ENCODE measurements around the gene SLC17A7. TPM values are rescaled to one million over a fixed set of nuclear protein-coding genes. Genes with fewer than 3 reads are reported as not detected.

The SLC17A7 gene
- total and polyA plus RNA-seq, 2 donors (not counting 1 experiment from before 2014, with no cell fraction given): 0.60 to 0.89 TPM

GRCh38 chr19:49423071-49423984 lies 18.0 kb downstream of the SLC17A7 start, which contains the start of gene PTH2:
TSS of gene PTH2 (minus strand) at chr19:49423441. CDS start at chr19:49423339, 102 bp downstream.
- H3K4me3 Mint-ChIP-seq: peak within 1 kb of the TSS; percentile 78
- H3K79me2 ChIP-seq (ENCODE audit: control insufficient read depth, insufficient read depth, low read length): no peaks in the 10 kb centered on the region
- peaks cover 87% of the 10 kb centered on the region for H3K27me3 Mint-ChIP-seq
- TF ChIP-seq EZH2 (IDR thresholded peaks at IDR 0.05; ENCODE audit: borderline replicate concordance, insufficient read depth, low read depth, low read length, poor library complexity, severe bottlenecking) (no peak), CTCF (IDR thresholded peaks at IDR 0.05) (no peak)
- no peaks in the 10 kb centered on the region for H3K36me3 ChIP-seq (replicated peaks in 1 of 2; ENCODE audit: control extremely low read depth in 1 of 2, control insufficient read depth in 1 of 2, extremely low read depth in 1 of 2, insufficient read depth in 2 of 2, low read length in 1 of 2)
- H3K9me3 Mint-ChIP-seq (ENCODE audit: insufficient read depth): no peaks in the 10 kb centered on the region
- peak within 1 kb of the TSS; percentile 38 for H2AFZ ChIP-seq (ENCODE audit: insufficient read depth, low read depth, low read length, poor library complexity, severe bottlenecking)
- peak within 1 kb of the TSS; percentile 38 for H3K9ac ChIP-seq (ENCODE audit: low read length)
- ChIA-PET POLR2A (interaction anchor here (1.0 kb wide), 1 partner anchor 15 kb away, joined by 3 read pairs; no protein-coding TSS in a partner anchor), CTCF (interaction anchor here (0.9 kb wide), 1 partner anchor 32 kb away, joined by 3 read pairs; no protein-coding TSS in a partner anchor)
- ATAC-seq (ENCODE audit: low read depth) (no peak), DNase-seq (no peak)
- intact Hi-C loops (cut with micrococcal nuclease): no loop called here
- WGBS (ENCODE audit: insufficient coverage): 10% methylated on average over 40 of the region's 42 CpGs
- peaks cover 0 to 98% (median 84%) of the 10 kb centered on the region in 4 experiments for H3K27me3 ChIP-seq (replicated peaks in 1 of 4; ENCODE audit: control extremely low read depth in 1 of 4, control insufficient read depth in 3 of 4, insufficient read depth in 4 of 4, low read length in 3 of 4)
- H3K4me1 Mint-ChIP-seq: peaks cover 63% of the 10 kb centered on the region
- H3K27ac ChIP-seq (ENCODE audit: low read length in 2 of 2): no peak within 1 kb of the TSS
- H3K27ac Mint-ChIP-seq: peak within 1 kb of the TSS; percentile 37
- peaks cover 0 to 45% (median 0%) of the 10 kb centered on the region in 3 donors for H3K9me3 ChIP-seq (ENCODE audit: control extremely low read depth in 1 of 3, control insufficient read depth in 2 of 3, insufficient read depth in 1 of 3, low read length in 2 of 3)
- H3K4me2 ChIP-seq (replicated peaks; ENCODE audit: low read depth, low read length, poor library complexity, severe bottlenecking): peak within 1 kb of the TSS; percentile 78
- peak within 1 kb of the TSS in 4 of 5 experiments; percentile 3 to 38 (median 24) for H3K4me3 ChIP-seq (ENCODE audit: control extremely low read depth in 1 of 5, extremely low read depth in 1 of 5, insufficient read depth in 1 of 5, low read depth in 2 of 5, low read length in 4 of 5)
- H3K4me1 ChIP-seq (ENCODE audit: control insufficient read depth in 2 of 2, insufficient read depth in 2 of 2, low read length in 2 of 2): peaks cover 62 to 65% of the 10 kb centered on the region in 2 donors
- no peaks in the 10 kb centered on the region for H4K20me1 ChIP-seq (ENCODE audit: control insufficient read depth, insufficient read depth, low read length, poor library complexity, severe bottlenecking)
